ENCODE measurements around the gene EBP. TPM values are rescaled to one million over a fixed set of nuclear protein-coding genes. Genes with fewer than 3 reads are reported as not detected.

EBP gene
- total and polyA plus RNA-seq, 2 donors (not counting 3 experiments of a cell fraction or from before 2014, with no cell fraction given) = 102 to 183 TPM

- H3K9me3 ChIP-seq (replicated peaks; ENCODE audit: control insufficient read depth, insufficient read depth, low read length) = no peaks in the 10 kb centered on the region
- no peaks in the 10 kb centered on the region for H3K27me3 ChIP-seq (ENCODE audit: control insufficient read depth in 2 of 2, insufficient read depth in 2 of 2, low read length in 2 of 2)
- peak overlapping the region; percentile 41 for H3K27ac ChIP-seq (ENCODE audit: insufficient read depth, low read depth, low read length)
- no peak overlapping the region for H2AFZ ChIP-seq (ENCODE audit: low read depth, low read length)
- intact Hi-C loops (cut with micrococcal nuclease) = no loop called here
- H3K4me3 ChIP-seq (replicated peaks in 1 of 3; ENCODE audit: insufficient read depth in 1 of 3, low read depth in 1 of 3, low read length in 3 of 3) = no peak overlapping the region
- no peak overlapping the region for H3K4me2 ChIP-seq (ENCODE audit: insufficient read depth, low read length)
- POLR2A ChIA-PET = interaction anchor here (0.7 to 1.2 kb wide), 2 partner anchors 16 to 20 kb away, joined by 3 to 5 read pairs; partner anchors contain the start of gene RBM3
- BruUV-seq (replicated peaks) = no TSS peak
- DNase-seq (ENCODE audit: low read depth, low spot score) (peak; percentile 53), FAIRE-seq (peak; percentile 96)
- no peaks in the 10 kb centered on the region for H4K20me1 ChIP-seq (replicated peaks; ENCODE audit: control insufficient read depth, extremely low read depth, insufficient read depth, low read length)
- peaks cover 0 to 7% of the 10 kb centered on the region in 2 experiments for H3K36me3 ChIP-seq (ENCODE audit: control insufficient read depth in 2 of 2, extremely low read depth in 1 of 2, insufficient read depth in 2 of 2, low read length in 2 of 2)
- H3K9me1 ChIP-seq (replicated peaks; ENCODE audit: control insufficient read depth, extremely low read depth, insufficient read depth, low read length) = no peaks in the 10 kb centered on the region
- dilution Hi-C loops (cut with MboI; ENCODE audit: extremely low pct_ligation_motif_present, low sequenced_read_pairs) = no loop called here
- peaks cover 2% of the 10 kb centered on the region for H3K4me1 ChIP-seq (ENCODE audit: control insufficient read depth, extremely low read depth, insufficient read depth, low read length)
- CTCF ChIA-PET = interaction anchor here (1.5 kb wide), 1 partner anchor 19 kb away, joined by 5 read pairs; the partner anchor contains the start of gene TBC1D25
- H3K79me2 ChIP-seq (ENCODE audit: control insufficient read depth, insufficient read depth, low read length) = no peaks in the 10 kb centered on the region
- no peak overlapping the region for H3K9ac ChIP-seq (replicated peaks; ENCODE audit: extremely low read depth, insufficient read depth, low read length)
- TF ChIP-seq JUN (IDR thresholded peaks at IDR 0.05; ENCODE audit: borderline replicate concordance, insufficient read depth, insufficient read length, low read depth) = peak; percentile 62
- peak; percentile 23 for TF ChIP-seq GATA2 (IDR thresholded peaks at IDR 0.05; ENCODE audit: insufficient read depth, insufficient read length, low read depth, low read length)
- peak; percentile 83 for TF ChIP-seq FOS (IDR thresholded peaks at IDR 0.05; ENCODE audit: borderline replicate concordance, insufficient read depth, low read length)
- no peak for TF ChIP-seq POLR2A (IDR thresholded peaks at IDR 0.05; ENCODE audit: low read depth, low read length)
- no peak for TF ChIP-seq MAX (IDR thresholded peaks at IDR 0.05; ENCODE audit: insufficient read depth, insufficient read length)
- no peak for TF ChIP-seq CTCF (IDR thresholded peaks at IDR 0.05; ENCODE audit: extremely low read depth in 1 of 2, insufficient read depth in 1 of 2, low read depth in 1 of 2, low read length in 2 of 2)
- TF ChIP-seq POLR2AphosphoS5 (IDR thresholded peaks at IDR 0.05; ENCODE audit: insufficient read depth, low read depth, low read length) = peak; percentile 19
- TF ChIP-seq MYC (IDR thresholded peaks at IDR 0.05; ENCODE audit: low read depth, low read length) = no peak
- TF ChIP-seq EZH2 (IDR thresholded peaks at IDR 0.05; ENCODE audit: borderline replicate concordance, low read depth, low read length, severe bottlenecking) = no peak
Observed at GRCh38 chrX:48558271-48558670, 36.7 kb downstream of the EBP start.
